Glutamatergic neuron (in vitro differentiated cells): ENCODE results near the gene FTSJ1. TPM values are rescaled to one million over a fixed set of nuclear protein-coding genes. Genes with fewer than 3 reads are reported as not detected.
"Not testable (repeated sequence)": the region's sequence is repeated elsewhere in the genome, so short reads cannot be mapped to it uniquely, and the experiment has no call there.

Source experiments
- DNase-seq: peaks from one replicate; pipeline ENCODE4 v3.0.0; 2022
- H3K27ac Mint-ChIP-seq: one replicate; pipeline ENCODE4 v1.8.0; 2020; ENCODE audit warnings: mild to moderate bottlenecking, mixed read lengths, inconsistent platforms; ENCODE audit not compliant: unreplicated experiment
- H3K27me3 Mint-ChIP-seq: one replicate; pipeline ENCODE4 v1.8.0; 2020; ENCODE audit warnings: mild to moderate bottlenecking, moderate library complexity, mixed read lengths, inconsistent platforms; ENCODE audit not compliant: unreplicated experiment
- H3K36me3 Mint-ChIP-seq: one replicate; pipeline ENCODE4 v1.8.0; 2020; ENCODE audit warnings: mild to moderate bottlenecking, mixed read lengths, inconsistent platforms; ENCODE audit not compliant: unreplicated experiment
- H3K4me1 Mint-ChIP-seq: one replicate; pipeline ENCODE4 v1.8.0; 2020; ENCODE audit warnings: mild to moderate bottlenecking, low read depth, mixed read lengths, inconsistent platforms; ENCODE audit not compliant: unreplicated experiment
- H3K4me3 Mint-ChIP-seq: one replicate; pipeline ENCODE4 v1.8.0; 2020; ENCODE audit warnings: mild to moderate bottlenecking, mixed read lengths, inconsistent platforms; ENCODE audit not compliant: unreplicated experiment
- H3K9me3 Mint-ChIP-seq: one replicate; pipeline ENCODE4 v1.8.0; 2020; ENCODE audit warnings: mild to moderate bottlenecking, moderate library complexity, mixed read lengths, inconsistent platforms; ENCODE audit not compliant: unreplicated experiment
- long read RNA-seq: library from polyadenylated mRNA; unstranded; transcript quantifications from one replicate; pipeline ENCODE4 v2.0.0, GENCODE V29; 2020; ENCODE audit not compliant: unreplicated experiment
- total RNA-seq: library from RNA; stranded (reverse); fragmentation: NEBNext Ultra II Directional; extraction: Animal tissue kit (Norgen Biotek cat#: 25700); gene quantifications from one replicate; pipeline ENCODE4 v1.2.1, GENCODE V29; 2021; ENCODE audit not compliant: unreplicated experiment
- TF ChIP-seq, protein P1 (sequence below): fragments of 200-600 bp; sonication (generic); IDR thresholded peaks from one replicate; pipeline ENCODE4 v1.5.0; 2021; ENCODE audit not compliant: partially characterized antibody, unreplicated experiment

The FTSJ1 gene, protein sequence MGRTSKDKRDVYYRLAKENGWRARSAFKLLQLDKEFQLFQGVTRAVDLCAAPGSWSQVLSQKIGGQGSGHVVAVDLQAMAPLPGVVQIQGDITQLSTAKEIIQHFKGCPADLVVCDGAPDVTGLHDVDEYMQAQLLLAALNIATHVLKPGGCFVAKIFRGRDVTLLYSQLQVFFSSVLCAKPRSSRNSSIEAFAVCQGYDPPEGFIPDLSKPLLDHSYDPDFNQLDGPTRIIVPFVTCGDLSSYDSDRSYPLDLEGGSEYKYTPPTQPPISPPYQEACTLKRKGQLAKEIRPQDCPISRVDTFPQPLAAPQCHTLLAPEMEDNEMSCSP
- total RNA-seq = 87.6 TPM
- long read RNA-seq, transcript FTSJ1-202 (13 exons, 1,892 nt) = major isoform, 31 of 76 reads
- long read RNA-seq, partial matches to known transcripts = 13 of 76 reads
- long read RNA-seq, other reads (novel, unspliced or antisense) = 32 of 76 reads

DNA sequence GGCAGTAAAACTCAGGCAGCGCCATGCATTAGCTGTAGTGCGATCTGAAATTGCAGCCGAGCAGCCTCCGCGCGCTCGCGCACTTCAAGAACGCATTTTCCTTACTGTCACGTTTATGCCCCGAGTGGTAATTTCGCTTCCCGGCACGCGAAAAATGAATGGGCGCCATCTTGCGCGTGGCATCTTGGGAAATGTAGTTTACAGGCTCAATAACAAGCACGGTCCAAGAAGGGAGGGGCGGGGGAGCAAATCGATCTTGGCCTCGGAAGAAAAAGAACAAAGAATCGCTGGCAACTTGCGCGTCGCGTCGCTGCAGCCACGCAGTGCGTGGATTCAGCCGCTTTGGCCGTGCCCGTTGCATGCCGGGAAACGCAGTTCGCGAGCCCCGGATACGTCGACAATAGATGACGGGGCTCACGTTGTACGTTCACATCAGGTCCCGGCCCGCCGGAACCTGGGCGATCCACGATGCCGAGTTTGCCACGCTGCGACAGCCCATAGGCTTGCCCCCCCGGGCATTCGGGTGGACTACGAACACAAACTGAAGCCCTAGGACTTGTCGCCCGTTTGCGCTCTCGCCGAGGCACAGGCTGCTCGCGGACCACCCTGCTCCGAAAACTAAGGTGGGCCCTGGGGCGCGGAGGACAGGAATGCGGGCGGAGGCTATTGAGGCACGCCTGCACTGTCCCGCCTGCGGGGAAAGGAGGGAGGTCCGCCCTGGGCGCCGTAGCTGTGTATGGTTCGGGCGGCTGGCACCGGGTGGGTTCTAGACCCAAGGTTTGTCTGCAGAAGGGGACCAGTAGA is at the start of gene FTSJ1:
Gene FTSJ1, plus strand, starts transcription at position 426 of the 804 bp plus-strand sequence. CDS start 1,849 bp downstream, outside the sequence.
- Mint-ChIP-seq H3K27ac (peak within 1 kb of the TSS; percentile 91), H3K27me3 (peaks cover 14% of the 10 kb centered on the region), H3K36me3 (no peaks in the 10 kb centered on the region), H3K4me1 (peaks cover 26% of the 10 kb centered on the region), H3K4me3 (peak within 1 kb of the TSS; percentile 95), H3K9me3 (peaks cover 22% of the 10 kb centered on the region)
- TF ChIP-seq, protein P1, sequence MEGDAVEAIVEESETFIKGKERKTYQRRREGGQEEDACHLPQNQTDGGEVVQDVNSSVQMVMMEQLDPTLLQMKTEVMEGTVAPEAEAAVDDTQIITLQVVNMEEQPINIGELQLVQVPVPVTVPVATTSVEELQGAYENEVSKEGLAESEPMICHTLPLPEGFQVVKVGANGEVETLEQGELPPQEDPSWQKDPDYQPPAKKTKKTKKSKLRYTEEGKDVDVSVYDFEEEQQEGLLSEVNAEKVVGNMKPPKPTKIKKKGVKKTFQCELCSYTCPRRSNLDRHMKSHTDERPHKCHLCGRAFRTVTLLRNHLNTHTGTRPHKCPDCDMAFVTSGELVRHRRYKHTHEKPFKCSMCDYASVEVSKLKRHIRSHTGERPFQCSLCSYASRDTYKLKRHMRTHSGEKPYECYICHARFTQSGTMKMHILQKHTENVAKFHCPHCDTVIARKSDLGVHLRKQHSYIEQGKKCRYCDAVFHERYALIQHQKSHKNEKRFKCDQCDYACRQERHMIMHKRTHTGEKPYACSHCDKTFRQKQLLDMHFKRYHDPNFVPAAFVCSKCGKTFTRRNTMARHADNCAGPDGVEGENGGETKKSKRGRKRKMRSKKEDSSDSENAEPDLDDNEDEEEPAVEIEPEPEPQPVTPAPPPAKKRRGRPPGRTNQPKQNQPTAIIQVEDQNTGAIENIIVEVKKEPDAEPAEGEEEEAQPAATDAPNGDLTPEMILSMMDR = no peak
- peak; percentile 82 for DNase-seq

DNA sequence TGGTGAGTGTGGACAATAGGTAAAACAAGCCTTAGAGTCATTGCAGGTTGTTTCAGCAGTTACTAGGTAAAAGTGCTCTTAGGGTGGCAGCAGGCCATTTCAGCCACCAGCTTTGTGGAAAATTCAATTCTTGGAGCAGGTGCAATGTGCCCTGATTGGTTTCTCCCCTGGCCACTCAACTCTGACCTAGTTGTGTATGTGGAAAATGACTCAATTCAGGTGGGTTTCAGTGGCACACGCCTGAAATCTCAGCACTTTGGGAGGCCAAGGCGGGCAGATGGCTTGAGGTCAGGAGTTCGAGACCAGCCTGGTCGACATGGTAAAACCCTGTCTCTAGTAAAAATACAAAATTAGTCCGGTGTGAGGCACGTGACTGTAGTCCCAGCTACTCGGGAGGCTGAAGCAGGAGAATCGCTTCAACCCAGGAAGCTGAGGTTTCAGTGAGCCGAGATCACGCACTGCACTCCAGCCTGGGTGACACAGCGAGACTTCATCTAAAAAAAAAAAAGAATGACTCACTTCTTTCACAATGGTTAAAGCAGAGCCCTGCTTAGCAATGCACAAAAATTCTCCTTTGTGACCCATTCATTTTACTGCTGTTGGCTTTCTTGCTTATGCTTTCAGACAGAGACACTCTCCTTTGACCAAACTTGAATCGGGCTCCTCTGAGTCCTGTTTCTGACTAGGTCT is 48.8 kb upstream of the FTSJ1 start:
- H3K27me3 Mint-ChIP-seq, H3K4me3 Mint-ChIP-seq, H3K4me1 Mint-ChIP-seq, H3K27ac Mint-ChIP-seq, H3K36me3 Mint-ChIP-seq, DNase-seq, H3K9me3 Mint-ChIP-seq: not testable (repeated sequence)

DNA sequence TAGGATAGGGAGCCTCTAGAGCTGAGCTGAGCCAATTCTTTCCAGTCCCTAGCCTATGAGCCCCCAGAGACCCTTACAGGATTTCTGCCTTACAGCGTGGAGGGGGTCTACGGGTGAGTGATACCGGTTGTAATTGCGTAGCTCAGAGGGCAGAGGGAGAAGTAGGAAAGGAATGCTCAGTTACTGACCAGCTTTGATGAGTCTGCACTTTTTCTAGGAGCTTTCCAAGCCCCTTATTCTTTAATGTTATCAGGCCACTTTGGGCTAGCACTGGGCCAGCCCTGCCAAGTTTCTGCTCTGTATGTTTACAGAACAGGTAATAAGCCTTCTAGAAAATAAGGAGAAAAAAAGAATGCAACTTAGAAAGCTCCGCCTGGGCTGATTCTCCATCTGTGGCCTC is 46.4 kb upstream of the FTSJ1 start:
- not testable (repeated sequence) for H3K9me3 Mint-ChIP-seq, H3K4me1 Mint-ChIP-seq, H3K27me3 Mint-ChIP-seq, H3K4me3 Mint-ChIP-seq, H3K27ac Mint-ChIP-seq, H3K36me3 Mint-ChIP-seq, DNase-seq

DNA sequence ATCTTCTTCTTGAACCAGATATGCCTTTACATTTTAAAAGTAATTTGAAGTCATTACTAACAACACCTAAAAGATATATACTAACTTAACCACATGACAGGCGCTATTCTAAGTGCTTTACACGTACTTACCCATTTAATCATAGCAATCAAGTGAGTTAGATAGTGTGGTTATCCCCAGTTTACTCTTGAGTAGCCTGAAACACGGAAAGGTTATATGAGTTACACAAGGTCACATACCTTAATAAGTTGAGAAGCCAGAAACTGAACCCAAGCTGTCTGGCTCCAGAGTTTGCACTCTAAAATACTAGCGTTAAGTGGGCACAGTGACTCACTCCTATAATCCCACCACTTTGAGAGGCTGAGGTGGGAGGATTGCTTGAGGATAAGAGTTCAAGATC is 45.8 kb upstream of the FTSJ1 start:
- H3K4me1 Mint-ChIP-seq, DNase-seq, H3K4me3 Mint-ChIP-seq, H3K36me3 Mint-ChIP-seq, H3K27ac Mint-ChIP-seq, H3K27me3 Mint-ChIP-seq, H3K9me3 Mint-ChIP-seq: not testable (repeated sequence)

DNA sequence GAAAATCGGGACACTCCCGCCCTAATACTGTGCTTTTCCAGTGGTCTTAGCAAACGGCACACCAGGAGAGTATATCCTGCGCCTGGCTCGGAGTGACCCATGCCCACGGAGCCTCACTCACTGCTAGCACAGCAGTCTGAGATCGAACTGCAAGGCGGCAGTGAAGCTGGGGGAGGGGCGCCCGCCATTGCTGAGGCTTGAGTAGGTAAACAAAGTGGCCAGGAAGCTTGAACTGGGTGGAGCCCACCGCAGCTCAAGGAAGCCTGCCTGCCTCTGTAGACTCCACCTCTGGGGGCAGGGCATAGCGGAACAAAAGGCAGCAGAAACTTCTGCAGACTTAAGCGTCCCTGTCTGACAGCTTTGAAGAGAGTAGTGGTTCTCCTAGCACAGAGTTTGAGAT is 42.3 kb upstream of the FTSJ1 start:
- not testable (repeated sequence) for H3K4me3 Mint-ChIP-seq, H3K36me3 Mint-ChIP-seq, H3K9me3 Mint-ChIP-seq, H3K4me1 Mint-ChIP-seq, DNase-seq, H3K27me3 Mint-ChIP-seq, H3K27ac Mint-ChIP-seq

DNA sequence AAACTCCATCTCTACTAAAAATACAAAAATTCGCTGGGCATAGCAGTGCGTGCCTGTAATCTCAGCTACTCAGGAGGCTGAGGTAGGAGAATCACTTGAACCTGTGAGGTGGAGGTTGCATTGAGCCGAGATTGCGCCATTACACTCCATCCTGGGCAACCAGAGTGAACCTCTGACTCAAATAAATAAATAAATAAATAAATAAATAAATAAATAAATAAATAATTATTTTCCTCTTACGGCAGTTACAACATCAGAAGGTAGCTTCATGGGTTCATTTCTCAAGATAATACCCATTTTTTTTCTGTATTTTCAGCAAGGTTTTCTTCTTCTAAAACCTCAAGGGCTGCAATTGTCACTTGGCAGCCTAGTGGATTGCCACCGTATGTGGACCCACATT is 28.8 kb upstream of the FTSJ1 start:
- H3K4me1 Mint-ChIP-seq, DNase-seq, H3K9me3 Mint-ChIP-seq, H3K27me3 Mint-ChIP-seq, H3K27ac Mint-ChIP-seq, H3K4me3 Mint-ChIP-seq, H3K36me3 Mint-ChIP-seq: not testable (repeated sequence)

DNA sequence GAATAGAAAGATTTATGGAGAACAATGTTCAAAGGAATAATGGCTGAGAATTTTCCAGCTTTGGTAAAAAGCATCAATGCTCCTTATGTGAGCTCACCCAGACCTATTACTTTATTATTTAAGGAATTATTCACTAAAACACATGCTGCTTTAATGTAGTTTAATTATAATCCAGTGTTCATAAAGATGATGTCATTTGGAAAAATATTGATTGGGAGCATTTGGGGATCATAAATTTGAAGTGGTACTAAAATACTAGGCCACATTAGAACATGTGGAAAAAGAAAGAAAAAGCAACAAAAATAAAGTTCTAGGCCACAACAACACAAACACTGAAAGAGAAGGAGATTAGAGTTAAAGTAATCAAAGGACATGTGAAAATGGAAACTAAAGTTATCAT is 25.9 kb upstream of the FTSJ1 start:
- TF ChIP-seq, protein P1 = no peak
- Mint-ChIP-seq H3K4me1 (no peaks in the 10 kb centered on the region), H3K27ac (no peak overlapping the region), H3K36me3 (no peaks in the 10 kb centered on the region), H3K27me3 (no peaks in the 10 kb centered on the region), H3K4me3 (no peak overlapping the region), H3K9me3 (no peaks in the 10 kb centered on the region)
- DNase-seq = no peak
